ENCODE data around the gene PRR3. TPM values are rescaled to one million over a fixed set of nuclear protein-coding genes. Genes with fewer than 3 reads are reported as not detected.

PRR3 gene
- total and polyA plus RNA-seq, 9 of the 15 experiments (the other 6 are each of a cell fraction or from before 2014, with no cell fraction given): 23.5 to 59.6 (median 28.8) TPM

GRCh38 chr6:30515944-30516753 is 40.9 kb upstream of the PRR3 start (continued):
- TF ChIP-seq PTRF (tag; IDR thresholded peaks at IDR 0.05) (no peak), TEAD4 (IDR thresholded peaks at IDR 0.05; ENCODE audit: low read length) (peak; percentile 79; the same call in 1 of the 2 replicates), TEAD4 (CRISPR knock-in tag; IDR thresholded peaks at IDR 0.05; ENCODE audit: borderline replicate concordance) (no peak), USF1 (CRISPR knock-in tag; IDR thresholded peaks at IDR 0.05) (no peak; the same call in 1 of the 2 replicates), KHSRP (IDR thresholded peaks at IDR 0.05) (no peak), OTX1 (CRISPR knock-in tag; IDR thresholded peaks at IDR 0.05) (no peak), ZNF224 (CRISPR knock-in tag; IDR thresholded peaks at IDR 0.05) (no peak), RERE (CRISPR knock-in tag; IDR thresholded peaks at IDR 0.05; ENCODE audit: borderline replicate concordance) (no peak), ZSCAN29 (IDR thresholded peaks at IDR 0.05) (0 out of 2 replicates have a peak, but pooled peaks have one; percentile 22), ETS1 (conservative IDR thresholded peaks at IDR 0.05; ENCODE audit: control insufficient read depth, low read depth, low read length) (peak; percentile 75), EWSR1 (IDR thresholded peaks at IDR 0.05; ENCODE audit: borderline replicate concordance, low read depth, partially characterized antibody) (no peak), HNRNPUL1 (IDR thresholded peaks at IDR 0.05; ENCODE audit: low read length) (no peak), LCOR (CRISPR knock-in tag; IDR thresholded peaks at IDR 0.05) (peak; percentile 14; the same call in 1 of the 2 replicates), MCM2 (IDR thresholded peaks at IDR 0.05; ENCODE audit: low read depth) (no peak), PTTG1 (tag; IDR thresholded peaks at IDR 0.05; ENCODE audit: low read depth) (no peak), TGIF2 (CRISPR knock-in tag; IDR thresholded peaks at IDR 0.05) (no peak), KDM2B (CRISPR knock-in tag; IDR thresholded peaks at IDR 0.05) (no peak), ZBTB12 (CRISPR knock-in tag; IDR thresholded peaks at IDR 0.05) (no peak), KLF13 (tag; IDR thresholded peaks at IDR 0.05; ENCODE audit: borderline replicate concordance, low read depth) (no peak), NFATC3 (IDR thresholded peaks at IDR 0.05) (no peak), ZNF184 (CRISPR knock-in tag; IDR thresholded peaks at IDR 0.05) (no peak)
